ENCODE measurements around the gene EIF4E3. TPM values are rescaled to one million over a fixed set of nuclear protein-coding genes. Genes with fewer than 3 reads are reported as not detected.

The EIF4E3 gene
- total and polyA plus RNA-seq, 7 donors = 14.8 to 35.3 (median 30.1) TPM

DNA sequence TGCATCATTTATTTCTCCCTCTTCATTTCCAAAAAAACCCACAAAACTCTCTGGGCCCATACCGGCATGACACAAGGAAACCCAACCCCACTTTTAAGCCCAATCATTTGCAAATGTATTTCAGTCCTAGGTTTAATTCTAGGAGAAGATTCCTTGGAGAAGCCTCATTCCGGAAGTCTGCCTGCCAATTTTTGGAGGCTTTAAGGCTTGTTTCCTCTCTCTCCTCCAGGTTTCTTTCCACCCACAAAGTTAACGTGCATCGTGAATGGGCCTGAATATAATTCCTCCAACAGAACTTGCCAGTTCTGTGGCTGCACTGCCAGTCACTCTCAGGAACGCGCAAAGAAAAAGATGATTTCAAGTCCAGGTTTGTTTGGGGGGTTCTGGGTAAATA lies 71.8 kb downstream of the EIF4E3 start:
- H3K4me1 ChIP-seq = peaks cover 0 to 27% (median 20%) of the 10 kb centered on the region in 4 donors
- TF ChIP-seq EP300 (IDR thresholded peaks at IDR 0.05) = no peak
- TF ChIP-seq POLR2AphosphoS5 (IDR thresholded peaks at IDR 0.05) = no peak
- TF ChIP-seq, protein P1, sequence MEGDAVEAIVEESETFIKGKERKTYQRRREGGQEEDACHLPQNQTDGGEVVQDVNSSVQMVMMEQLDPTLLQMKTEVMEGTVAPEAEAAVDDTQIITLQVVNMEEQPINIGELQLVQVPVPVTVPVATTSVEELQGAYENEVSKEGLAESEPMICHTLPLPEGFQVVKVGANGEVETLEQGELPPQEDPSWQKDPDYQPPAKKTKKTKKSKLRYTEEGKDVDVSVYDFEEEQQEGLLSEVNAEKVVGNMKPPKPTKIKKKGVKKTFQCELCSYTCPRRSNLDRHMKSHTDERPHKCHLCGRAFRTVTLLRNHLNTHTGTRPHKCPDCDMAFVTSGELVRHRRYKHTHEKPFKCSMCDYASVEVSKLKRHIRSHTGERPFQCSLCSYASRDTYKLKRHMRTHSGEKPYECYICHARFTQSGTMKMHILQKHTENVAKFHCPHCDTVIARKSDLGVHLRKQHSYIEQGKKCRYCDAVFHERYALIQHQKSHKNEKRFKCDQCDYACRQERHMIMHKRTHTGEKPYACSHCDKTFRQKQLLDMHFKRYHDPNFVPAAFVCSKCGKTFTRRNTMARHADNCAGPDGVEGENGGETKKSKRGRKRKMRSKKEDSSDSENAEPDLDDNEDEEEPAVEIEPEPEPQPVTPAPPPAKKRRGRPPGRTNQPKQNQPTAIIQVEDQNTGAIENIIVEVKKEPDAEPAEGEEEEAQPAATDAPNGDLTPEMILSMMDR (IDR thresholded peaks at IDR 0.05) = no peak
- TF ChIP-seq POLR2A (IDR thresholded peaks at IDR 0.05) = no peak
- H3K27me3 ChIP-seq = no peaks in the 10 kb centered on the region
- H3K9me3 ChIP-seq = no peaks in the 10 kb centered on the region
- 90 to 94% methylated on average over 6 of the region's 6 CpGs for WGBS, 2 donors
- DNase-seq = no peak
- intact Hi-C loops (cut with DNase I) = loop anchor here (5.0 to 10.0 kb wide), 4 partner anchors 66 to 699 kb away; no protein-coding TSS in a partner anchor
- H3K4me3 ChIP-seq = no peak overlapping the region
- H3K36me3 ChIP-seq = no peaks in the 10 kb centered on the region
- peak overlapping the region in 3 of 4 donors; percentile 11 to 58 (median 46) for H3K27ac ChIP-seq

DNA sequence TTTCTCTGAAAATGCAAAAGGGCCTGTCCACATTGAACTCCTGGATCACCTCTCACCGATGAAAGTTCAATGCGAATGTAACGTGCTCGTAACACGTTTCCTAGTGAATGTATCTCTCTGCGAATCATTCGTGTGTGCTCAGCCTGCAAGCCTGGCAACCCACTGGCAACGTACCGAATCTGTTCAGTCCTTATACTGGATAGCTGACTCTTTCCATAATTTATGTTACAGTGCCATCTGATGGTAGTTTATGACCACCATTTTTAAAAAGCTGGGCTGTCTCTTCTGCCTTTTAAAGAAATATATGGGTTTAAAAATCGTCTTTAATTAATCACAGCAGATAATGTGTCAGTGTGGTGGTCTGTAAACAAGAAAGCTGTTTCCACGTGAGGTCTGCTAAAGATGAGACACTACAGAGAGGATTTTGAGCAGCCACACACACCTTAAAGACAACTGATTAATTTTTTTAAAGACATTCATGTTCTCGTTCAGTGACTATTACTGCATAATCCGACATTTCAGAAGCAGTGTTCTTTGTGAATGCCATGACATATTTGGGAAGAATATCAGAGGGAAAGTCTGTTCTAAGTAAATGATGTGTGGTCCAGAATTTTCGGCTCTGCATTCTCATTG lies 72.3 kb downstream of the EIF4E3 start:
- TF ChIP-seq EP300 (IDR thresholded peaks at IDR 0.05) (no peak), POLR2AphosphoS5 (IDR thresholded peaks at IDR 0.05) (peak in 2 of 4 donors; percentile 21)
- TF ChIP-seq, protein P1 (IDR thresholded peaks at IDR 0.05) = peak; percentile 25 to 43 (median 30)
- peak; percentile 80 for DNase-seq
- Histone ChIP-seq H3K4me3 (peak overlapping the region in 2 of 4 donors; percentile 23 to 29), H3K27ac (peak overlapping the region; percentile 11 to 58 (median 29)), H3K36me3 (no peaks in the 10 kb centered on the region), H3K27me3 (no peaks in the 10 kb centered on the region), H3K4me1 (peaks cover 0 to 23% (median 16%) of the 10 kb centered on the region in 4 donors), H3K9me3 (no peaks in the 10 kb centered on the region)
- 25 to 44% methylated on average over 14 of the region's 14 CpGs for WGBS, 2 donors
- intact Hi-C loops (cut with DNase I) = loop anchor here (5.0 to 10.0 kb wide), 4 partner anchors 66 to 698 kb away; no protein-coding TSS in a partner anchor

DNA sequence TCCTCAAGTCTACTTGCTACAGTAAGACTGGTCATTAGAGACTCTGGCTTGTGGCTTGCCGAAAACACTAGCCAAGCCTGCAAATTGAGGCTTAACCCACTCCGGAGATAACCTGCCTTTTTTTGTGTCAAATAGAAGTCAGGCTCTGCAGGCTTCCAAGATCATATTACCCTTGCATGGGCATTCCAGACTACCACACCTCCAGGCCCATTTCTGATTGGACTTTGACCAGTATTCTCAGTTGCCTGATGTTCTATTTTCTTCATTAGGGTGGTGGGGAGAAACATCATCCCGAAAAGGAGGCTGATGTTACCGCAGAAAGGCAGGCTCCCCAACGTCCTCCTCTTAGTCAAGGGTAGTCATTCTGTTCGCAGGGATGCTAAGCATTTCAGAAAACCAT lies 73.6 kb downstream of the EIF4E3 start:
- Histone ChIP-seq H3K36me3 (no peaks in the 10 kb centered on the region), H3K9me3 (no peaks in the 10 kb centered on the region), H3K4me1 (peaks cover 0 to 24% (median 8%) of the 10 kb centered on the region in 4 donors), H3K4me3 (no peak overlapping the region), H3K27ac (peak overlapping the region in 1 of 4 donors; percentile 58), H3K27me3 (no peaks in the 10 kb centered on the region)
- intact Hi-C loops (cut with DNase I) = loop anchor here (5.0 to 10.0 kb wide), 4 partner anchors 64 to 697 kb away; no protein-coding TSS in a partner anchor
- TF ChIP-seq POLR2AphosphoS5 (IDR thresholded peaks at IDR 0.05) = no peak
- TF ChIP-seq POLR2A (IDR thresholded peaks at IDR 0.05) = no peak
- TF ChIP-seq EP300 (IDR thresholded peaks at IDR 0.05) = no peak
- TF ChIP-seq, protein P1 (IDR thresholded peaks at IDR 0.05) = no peak
- WGBS, 2 donors = 62 to 89% methylated on average over 6 of the region's 6 CpGs
- DNase-seq = no peak

DNA sequence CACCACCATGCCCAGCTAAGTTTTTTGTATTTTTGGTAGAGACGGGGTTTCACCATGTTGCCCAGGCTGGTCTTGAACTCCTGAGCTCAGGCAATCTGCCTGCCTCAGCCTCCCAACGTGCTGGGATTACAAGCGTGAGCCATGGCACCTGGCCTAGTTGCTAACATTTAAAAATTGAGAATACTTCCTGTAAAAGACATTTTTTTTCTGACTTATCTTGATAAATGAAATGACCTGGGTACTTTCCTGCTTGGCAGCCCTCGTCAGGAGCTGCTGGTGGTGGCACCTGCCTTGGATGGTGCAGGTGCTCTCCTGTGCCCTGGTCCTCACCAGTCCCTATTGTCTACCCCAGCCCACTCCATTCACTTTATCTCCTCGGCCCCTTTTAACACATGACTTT lies 74.8 kb downstream of the EIF4E3 start:
- Histone ChIP-seq H3K4me1 (peaks cover 0 to 26% (median 8%) of the 10 kb centered on the region in 4 donors), H3K27me3 (no peaks in the 10 kb centered on the region), H3K27ac (no peak overlapping the region), H3K4me3 (no peak overlapping the region), H3K36me3 (no peaks in the 10 kb centered on the region), H3K9me3 (no peaks in the 10 kb centered on the region)
- WGBS, 2 donors = 75 to 83% methylated on average over 5 of the region's 5 CpGs
- intact Hi-C loops (cut with DNase I) = loop anchor here (5.0 to 10.0 kb wide), 4 partner anchors 63 to 696 kb away; no protein-coding TSS in a partner anchor
- TF ChIP-seq, protein P1 (IDR thresholded peaks at IDR 0.05) = no peak
- TF ChIP-seq POLR2AphosphoS5 (IDR thresholded peaks at IDR 0.05) = no peak
- TF ChIP-seq EP300 (IDR thresholded peaks at IDR 0.05) = no peak
- no peak for TF ChIP-seq POLR2A (IDR thresholded peaks at IDR 0.05)
- no peak for DNase-seq
